ENCODE data around the gene A1CF. TPM values are rescaled to one million over a fixed set of nuclear protein-coding genes. Genes with fewer than 3 reads are reported as not detected.

A1CF gene
- total and polyA plus RNA-seq, 2 of the 8 experiments (the other 6 are each of a cell fraction or from before 2014, with no cell fraction given), result not detected

DNA sequence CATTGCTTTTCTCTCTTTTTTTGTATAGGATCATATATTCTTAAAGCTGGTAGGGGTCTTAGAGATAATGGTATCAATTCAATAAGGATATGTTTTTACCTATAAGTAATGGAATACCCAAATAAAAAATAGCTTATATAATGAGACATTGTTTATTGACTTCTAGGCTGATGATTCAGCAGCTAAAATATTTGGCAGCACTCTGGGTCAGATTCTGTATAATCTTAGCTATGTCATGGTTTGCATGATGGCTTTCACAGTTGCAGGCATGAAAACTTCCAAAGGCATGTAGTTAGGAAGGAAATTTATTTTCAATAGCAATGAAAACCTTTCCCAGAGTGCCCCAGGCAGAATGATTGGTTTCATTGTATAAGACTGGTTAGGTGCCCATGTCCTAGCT is 32.1 kb upstream of the A1CF start (continued):
- TF ChIP-seq, protein P1, sequence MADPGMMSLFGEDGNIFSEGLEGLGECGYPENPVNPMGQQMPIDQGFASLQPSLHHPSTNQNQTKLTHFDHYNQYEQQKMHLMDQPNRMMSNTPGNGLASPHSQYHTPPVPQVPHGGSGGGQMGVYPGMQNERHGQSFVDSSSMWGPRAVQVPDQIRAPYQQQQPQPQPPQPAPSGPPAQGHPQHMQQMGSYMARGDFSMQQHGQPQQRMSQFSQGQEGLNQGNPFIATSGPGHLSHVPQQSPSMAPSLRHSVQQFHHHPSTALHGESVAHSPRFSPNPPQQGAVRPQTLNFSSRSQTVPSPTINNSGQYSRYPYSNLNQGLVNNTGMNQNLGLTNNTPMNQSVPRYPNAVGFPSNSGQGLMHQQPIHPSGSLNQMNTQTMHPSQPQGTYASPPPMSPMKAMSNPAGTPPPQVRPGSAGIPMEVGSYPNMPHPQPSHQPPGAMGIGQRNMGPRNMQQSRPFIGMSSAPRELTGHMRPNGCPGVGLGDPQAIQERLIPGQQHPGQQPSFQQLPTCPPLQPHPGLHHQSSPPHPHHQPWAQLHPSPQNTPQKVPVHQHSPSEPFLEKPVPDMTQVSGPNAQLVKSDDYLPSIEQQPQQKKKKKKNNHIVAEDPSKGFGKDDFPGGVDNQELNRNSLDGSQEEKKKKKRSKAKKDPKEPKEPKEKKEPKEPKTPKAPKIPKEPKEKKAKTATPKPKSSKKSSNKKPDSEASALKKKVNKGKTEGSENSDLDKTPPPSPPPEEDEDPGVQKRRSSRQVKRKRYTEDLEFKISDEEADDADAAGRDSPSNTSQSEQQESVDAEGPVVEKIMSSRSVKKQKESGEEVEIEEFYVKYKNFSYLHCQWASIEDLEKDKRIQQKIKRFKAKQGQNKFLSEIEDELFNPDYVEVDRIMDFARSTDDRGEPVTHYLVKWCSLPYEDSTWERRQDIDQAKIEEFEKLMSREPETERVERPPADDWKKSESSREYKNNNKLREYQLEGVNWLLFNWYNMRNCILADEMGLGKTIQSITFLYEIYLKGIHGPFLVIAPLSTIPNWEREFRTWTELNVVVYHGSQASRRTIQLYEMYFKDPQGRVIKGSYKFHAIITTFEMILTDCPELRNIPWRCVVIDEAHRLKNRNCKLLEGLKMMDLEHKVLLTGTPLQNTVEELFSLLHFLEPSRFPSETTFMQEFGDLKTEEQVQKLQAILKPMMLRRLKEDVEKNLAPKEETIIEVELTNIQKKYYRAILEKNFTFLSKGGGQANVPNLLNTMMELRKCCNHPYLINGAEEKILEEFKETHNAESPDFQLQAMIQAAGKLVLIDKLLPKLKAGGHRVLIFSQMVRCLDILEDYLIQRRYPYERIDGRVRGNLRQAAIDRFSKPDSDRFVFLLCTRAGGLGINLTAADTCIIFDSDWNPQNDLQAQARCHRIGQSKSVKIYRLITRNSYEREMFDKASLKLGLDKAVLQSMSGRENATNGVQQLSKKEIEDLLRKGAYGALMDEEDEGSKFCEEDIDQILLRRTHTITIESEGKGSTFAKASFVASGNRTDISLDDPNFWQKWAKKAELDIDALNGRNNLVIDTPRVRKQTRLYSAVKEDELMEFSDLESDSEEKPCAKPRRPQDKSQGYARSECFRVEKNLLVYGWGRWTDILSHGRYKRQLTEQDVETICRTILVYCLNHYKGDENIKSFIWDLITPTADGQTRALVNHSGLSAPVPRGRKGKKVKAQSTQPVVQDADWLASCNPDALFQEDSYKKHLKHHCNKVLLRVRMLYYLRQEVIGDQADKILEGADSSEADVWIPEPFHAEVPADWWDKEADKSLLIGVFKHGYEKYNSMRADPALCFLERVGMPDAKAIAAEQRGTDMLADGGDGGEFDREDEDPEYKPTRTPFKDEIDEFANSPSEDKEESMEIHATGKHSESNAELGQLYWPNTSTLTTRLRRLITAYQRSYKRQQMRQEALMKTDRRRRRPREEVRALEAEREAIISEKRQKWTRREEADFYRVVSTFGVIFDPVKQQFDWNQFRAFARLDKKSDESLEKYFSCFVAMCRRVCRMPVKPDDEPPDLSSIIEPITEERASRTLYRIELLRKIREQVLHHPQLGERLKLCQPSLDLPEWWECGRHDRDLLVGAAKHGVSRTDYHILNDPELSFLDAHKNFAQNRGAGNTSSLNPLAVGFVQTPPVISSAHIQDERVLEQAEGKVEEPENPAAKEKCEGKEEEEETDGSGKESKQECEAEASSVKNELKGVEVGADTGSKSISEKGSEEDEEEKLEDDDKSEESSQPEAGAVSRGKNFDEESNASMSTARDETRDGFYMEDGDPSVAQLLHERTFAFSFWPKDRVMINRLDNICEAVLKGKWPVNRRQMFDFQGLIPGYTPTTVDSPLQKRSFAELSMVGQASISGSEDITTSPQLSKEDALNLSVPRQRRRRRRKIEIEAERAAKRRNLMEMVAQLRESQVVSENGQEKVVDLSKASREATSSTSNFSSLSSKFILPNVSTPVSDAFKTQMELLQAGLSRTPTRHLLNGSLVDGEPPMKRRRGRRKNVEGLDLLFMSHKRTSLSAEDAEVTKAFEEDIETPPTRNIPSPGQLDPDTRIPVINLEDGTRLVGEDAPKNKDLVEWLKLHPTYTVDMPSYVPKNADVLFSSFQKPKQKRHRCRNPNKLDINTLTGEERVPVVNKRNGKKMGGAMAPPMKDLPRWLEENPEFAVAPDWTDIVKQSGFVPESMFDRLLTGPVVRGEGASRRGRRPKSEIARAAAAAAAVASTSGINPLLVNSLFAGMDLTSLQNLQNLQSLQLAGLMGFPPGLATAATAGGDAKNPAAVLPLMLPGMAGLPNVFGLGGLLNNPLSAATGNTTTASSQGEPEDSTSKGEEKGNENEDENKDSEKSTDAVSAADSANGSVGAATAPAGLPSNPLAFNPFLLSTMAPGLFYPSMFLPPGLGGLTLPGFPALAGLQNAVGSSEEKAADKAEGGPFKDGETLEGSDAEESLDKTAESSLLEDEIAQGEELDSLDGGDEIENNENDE (IDR thresholded peaks at IDR 0.05; ENCODE audit: insufficient replicate concordance, low read length), result no peak
- no peak for TF ChIP-seq CBX5 (IDR thresholded peaks at IDR 0.05; ENCODE audit: low read depth, low read length)
- TF ChIP-seq GTF2F1 (IDR thresholded peaks at IDR 0.05; ENCODE audit: borderline replicate concordance, low read depth, low read length), result no peak
- TF ChIP-seq NANOG (IDR thresholded peaks at IDR 0.05; ENCODE audit: insufficient read depth, low read depth, low read length, poor library complexity, severe bottlenecking), result no peak
- no peak for TF ChIP-seq JUND (IDR thresholded peaks at IDR 0.05; ENCODE audit: low read length)
- no peak for TF ChIP-seq TBP (IDR thresholded peaks at IDR 0.05; ENCODE audit: low read depth, low read length)
- no peak for TF ChIP-seq CHD1 (IDR thresholded peaks at IDR 0.05; ENCODE audit: low read depth, low read length)
- TF ChIP-seq TAF1 (IDR thresholded peaks at IDR 0.05; ENCODE audit: low read depth, low read length), result no peak
- TF ChIP-seq ASH2L (IDR thresholded peaks at IDR 0.05; ENCODE audit: low read length), result no peak
